Measurements from ENCODE around the gene ADAT3. TPM values are rescaled to one million over a fixed set of nuclear protein-coding genes. Genes with fewer than 3 reads are reported as not detected.
"Not testable (repeated sequence)": the region's sequence is repeated elsewhere in the genome, so short reads cannot be mapped to it uniquely, and the experiment has no call there.

ADAT3 gene
- total RNA-seq, 1 experiment from 2014 or later, result 0.93 TPM

DNA sequence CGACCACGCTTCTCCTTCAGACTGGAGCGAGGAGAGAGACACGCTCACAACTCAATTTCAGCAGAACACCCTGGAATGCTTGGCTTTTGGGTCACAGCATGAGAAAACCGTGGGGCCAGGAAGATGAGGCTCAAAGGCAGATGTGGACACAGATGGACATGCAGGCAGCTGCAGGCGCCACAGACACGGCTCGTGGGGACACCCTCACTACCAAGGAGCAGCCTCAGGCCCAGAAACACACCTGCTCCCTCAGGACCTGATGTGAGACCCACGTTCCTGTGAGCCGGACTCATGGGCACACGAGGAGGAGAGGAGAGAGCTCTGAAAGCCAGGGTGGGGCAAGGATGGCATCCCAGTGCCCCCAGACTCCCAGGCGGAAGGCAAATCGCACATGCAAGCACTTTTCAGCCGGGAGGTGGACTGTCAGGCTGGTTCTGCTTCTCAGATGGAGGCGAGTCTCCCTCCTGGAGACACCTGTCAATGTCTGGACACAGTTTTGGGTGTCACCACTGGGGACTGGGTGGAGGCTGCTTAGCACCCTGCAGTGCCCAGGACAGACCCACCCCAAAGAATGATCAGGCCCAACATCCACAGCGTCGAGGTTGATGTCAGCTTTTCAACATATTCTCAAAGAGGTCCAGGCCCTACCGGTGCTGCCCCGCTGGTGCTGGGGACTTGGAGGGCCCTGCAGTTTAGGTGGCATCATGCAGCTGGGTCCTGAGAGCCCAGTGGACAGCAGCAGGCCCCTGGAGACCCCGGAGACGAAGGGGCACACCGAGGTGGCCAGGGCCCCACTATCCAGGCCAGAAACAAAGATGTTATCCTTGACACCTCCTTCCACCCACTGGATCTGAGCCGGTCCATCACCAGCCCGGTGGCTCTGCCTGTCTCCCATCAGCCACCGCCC is 22.2 kb upstream of the ADAT3 start:
- no peak for DNase-seq (ENCODE audit: low spot score)

GRCh38 chr19:1883784-1884183 is 21.4 kb upstream of the ADAT3 start:
- DNase-seq (ENCODE audit: low spot score), result no peak

DNA sequence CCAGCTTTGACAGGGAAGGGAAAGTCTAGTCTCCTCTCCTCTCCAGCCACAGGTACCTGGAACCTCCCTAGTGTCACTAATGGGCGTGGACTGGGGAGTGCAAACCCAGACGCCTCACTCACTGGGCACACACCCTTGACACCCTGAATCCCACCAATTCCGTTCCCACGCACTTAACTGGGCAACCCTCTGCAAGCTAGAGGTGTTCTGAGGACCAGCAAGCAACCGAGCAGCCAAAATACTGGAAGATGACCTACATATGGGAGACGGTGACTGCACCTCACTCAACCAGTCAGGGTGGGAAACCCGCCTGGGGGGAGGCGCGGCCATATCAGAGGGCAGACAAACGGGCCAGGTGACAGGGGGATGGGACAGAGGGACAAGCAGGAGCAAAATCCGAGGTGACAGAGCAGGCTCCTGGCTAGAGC is 20.9 kb upstream of the ADAT3 start:
- DNase-seq (ENCODE audit: low spot score), result no peak

- no peak for DNase-seq (ENCODE audit: low spot score)
Measured at GRCh38 chr19:1884719-1885334, 20.4 kb upstream of the ADAT3 start.

DNA sequence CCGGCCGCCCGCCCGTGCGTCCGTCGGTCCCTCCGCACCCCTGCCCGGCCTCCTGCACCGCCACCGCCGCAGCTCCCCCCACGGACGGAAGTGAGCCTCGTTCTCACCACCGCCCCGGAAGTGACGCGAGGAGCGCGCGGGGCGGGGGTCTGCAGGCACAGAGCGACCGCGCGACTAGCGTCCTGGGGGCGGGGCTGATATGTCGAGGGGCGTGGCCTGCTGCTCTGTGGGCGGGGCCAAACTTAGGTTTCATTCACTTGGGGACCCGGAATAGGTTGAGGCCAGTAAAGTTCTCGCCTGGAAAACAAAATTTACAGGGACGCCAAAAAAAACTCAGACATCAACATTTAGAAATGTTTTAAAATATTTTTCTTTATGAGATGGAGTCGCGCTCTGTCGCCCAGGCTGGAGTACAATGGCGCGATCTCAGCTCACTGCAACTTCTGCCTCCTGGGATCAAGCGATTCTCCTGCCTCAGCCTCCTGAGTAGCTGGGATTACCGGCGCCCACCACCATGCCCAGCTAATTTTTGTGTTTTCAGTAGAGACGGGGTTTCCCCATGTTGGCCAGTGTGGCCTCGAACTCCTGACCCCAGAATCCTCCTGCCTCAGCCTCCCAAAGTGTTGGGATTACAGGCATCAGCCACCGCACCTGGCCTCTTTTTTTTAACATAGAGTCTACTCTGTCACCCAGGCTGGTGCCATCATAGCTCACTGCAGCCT is 19.6 kb upstream of the ADAT3 start, which contains the start of gene ABHD17A:
TSS of gene ABHD17A (minus strand) at position 99 of the 722 bp plus-strand sequence. CDS start 3,930 bp downstream, outside the sequence.
- peak; percentile 85 for DNase-seq (ENCODE audit: low spot score)

GRCh38 chr19:1886360-1886759 is 18.8 kb upstream of the ADAT3 start:
- not testable (repeated sequence) for DNase-seq (ENCODE audit: low spot score)

DNA sequence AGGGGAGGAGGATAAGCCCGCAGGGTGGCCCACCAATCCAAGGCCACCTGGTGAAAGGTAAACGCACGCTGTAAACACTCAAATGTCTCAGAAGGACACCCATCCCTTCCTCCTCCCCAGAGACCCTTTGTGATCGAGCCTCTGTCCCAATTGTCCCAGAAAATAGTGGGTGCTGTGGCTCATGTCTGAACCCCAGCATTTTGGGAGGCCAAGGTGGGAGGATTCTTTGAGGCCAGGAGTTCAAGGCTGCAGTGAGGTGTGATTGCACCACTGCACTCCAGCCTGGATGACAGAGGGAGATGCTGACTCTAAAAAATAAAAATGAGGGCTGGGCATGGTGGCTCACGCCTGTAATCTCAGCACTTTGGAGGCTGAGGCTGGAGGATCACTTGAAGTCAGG is 16.8 kb upstream of the ADAT3 start:
- DNase-seq (ENCODE audit: low spot score), result no peak

- no peak for DNase-seq (ENCODE audit: low spot score)
Measured at GRCh38 chr19:1889907-1890306, 15.3 kb upstream of the ADAT3 start.

DNA sequence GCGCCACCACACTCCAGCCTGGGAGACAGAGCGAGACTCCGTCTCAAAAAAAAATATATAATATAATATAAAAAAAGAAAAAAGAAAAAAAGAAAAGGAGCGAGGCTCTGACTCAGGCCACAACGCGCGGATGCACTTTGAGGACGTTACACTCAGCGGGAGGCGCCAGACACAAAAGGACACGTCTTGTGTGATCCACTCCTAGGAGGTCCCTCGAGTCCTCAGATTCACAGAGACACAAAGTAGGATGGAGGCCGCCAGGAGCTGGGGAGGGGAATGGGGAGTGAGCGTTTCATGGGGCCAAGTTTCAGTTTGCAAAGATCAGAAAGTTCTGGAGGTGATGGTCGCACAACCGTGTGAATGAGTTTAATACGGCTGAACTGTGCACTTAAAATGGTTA is 11.4 kb upstream of the ADAT3 start:
- no peak for DNase-seq (ENCODE audit: low spot score)

GRCh38 chr19:1896508-1896907 is 8.7 kb upstream of the ADAT3 start:
- no peak for DNase-seq (ENCODE audit: low spot score)

- DNase-seq (ENCODE audit: low spot score), result no peak
Measured at GRCh38 chr19:1901940-1902404, 3.2 kb upstream of the ADAT3 start.

GRCh38 chr19:1902923-1903322 is 2.3 kb upstream of the ADAT3 start:
- DNase-seq (ENCODE audit: low spot score), result no peak

GRCh38 chr19:1904860-1905109 is 414 bp upstream of the ADAT3 start:
- no peak for DNase-seq (ENCODE audit: low spot score)

- no peak for DNase-seq (ENCODE audit: low spot score)
Measured at GRCh38 chr19:1905863-1906375, 720 bp downstream of the ADAT3 start.

- DNase-seq (ENCODE audit: low spot score), result no peak
Measured at GRCh38 chr19:1906985-1907562, 1.9 kb downstream of the ADAT3 start.

GRCh38 chr19:1907563-1908363 is 2.6 kb downstream of the ADAT3 start:
- no peak for DNase-seq (ENCODE audit: low spot score)

DNA sequence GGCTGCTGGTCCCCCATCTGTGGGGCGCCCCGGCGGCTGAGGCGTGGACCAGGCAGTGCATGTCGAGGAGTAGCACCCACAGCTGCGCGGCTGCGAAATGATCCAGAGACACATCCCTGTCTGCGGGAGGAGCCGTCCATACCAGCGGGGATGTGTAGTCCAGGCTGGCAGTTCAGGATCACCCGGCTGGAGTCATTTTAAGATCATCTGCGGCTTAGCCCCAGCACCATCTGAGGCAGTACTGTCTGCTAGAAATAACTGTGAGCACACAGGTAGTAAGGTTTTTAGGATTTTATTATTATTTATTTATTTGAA is 3.1 kb downstream of the ADAT3 start:
- DNase-seq (ENCODE audit: low spot score), result no peak

DNA sequence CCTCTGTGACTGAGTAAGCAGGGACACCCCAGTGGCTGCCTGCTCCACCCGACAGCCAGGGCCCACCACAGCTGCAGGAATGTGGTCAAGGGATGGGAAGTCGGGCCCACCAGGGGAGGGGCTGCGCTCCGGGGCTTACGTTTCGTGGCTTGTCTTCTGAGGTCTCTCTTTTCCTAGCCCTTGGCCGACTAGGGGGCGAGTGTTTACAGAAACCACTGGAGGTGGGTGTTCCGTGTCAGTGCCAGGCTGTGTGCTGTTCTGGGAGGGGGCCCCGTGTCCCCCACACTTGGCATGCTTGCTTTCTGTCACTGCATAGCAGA is 4.5 kb downstream of the ADAT3 start:
- DNase-seq (ENCODE audit: low spot score), result no peak

DNA sequence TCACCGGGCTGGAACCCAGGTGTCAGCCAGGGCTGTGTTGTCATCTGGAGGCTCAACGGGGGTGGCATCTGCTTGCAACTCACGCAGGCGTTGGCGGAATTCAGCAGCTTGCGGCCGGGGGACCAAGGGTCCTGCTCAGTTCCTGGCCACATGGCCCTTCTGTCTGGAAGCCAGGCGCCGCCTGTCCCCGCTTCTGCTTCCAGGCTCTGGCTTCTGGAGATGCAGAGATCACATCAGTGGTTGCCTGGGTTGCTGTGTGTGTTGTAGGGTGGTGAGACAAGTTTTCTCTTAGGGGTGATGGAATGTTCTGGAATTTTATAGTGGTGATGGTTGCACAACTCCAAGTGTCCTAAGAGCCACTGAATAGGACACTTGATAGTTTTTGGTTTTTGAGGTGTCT is 5.0 kb downstream of the ADAT3 start:
- no peak for DNase-seq (ENCODE audit: low spot score)

- DNase-seq (ENCODE audit: low spot score), result no peak
Measured at GRCh38 chr19:1911098-1911497, 5.9 kb downstream of the ADAT3 start.

DNA sequence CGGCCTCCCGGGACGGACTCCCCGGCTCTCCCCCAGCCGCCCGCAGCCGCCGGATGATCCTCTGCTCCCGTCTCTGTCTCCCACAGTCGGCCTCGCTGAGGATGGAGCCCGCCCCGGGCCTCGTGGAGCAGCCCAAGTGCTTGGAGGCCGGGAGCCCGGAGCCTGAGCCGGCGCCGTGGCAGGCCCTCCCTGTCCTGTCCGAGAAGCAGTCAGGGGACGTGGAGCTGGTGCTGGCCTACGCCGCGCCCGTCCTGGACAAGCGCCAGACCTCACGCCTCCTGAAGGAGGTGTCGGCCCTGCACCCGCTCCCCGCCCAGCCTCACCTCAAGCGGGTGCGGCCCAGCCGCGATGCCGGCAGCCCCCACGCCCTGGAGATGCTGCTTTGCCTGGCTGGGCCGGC is 6.8 kb downstream of the ADAT3 start:
- no peak for DNase-seq (ENCODE audit: low spot score)
